Calu3 (cell line): ENCODE data around the gene FKBP8. TPM values are rescaled to one million over a fixed set of nuclear protein-coding genes. Genes with fewer than 3 reads are reported as not detected.

Experiments used
- BruUV-seq: library from RNA; stranded (reverse); fragments of 400-500 nt; replicated peaks from 2 replicates; lab custom pipeline; 2021; lab: Mats Ljungman, UMichigan
- CTCF ChIA-PET: fragments of 300-600 bp; sonication (Branson Sonifier 250); formaldehyde crosslinking; loops from one replicate; lab custom pipeline; 2022; ENCODE audit warnings: antibody characterized with exemption; lab: Charles Lee
- DNase-seq: peaks from one replicate; pipeline ENCODE4 v3.0.0; 2022
- H3K27ac Mint-ChIP-seq: one replicate; pipeline ENCODE4 v1.8.0; 2022; ENCODE audit warnings: mixed read lengths; ENCODE audit not compliant: unreplicated experiment
- H3K27me3 Mint-ChIP-seq: one replicate; pipeline ENCODE4 v1.8.0; 2022; ENCODE audit warnings: mixed read lengths; ENCODE audit not compliant: unreplicated experiment
- H3K36me3 Mint-ChIP-seq: one replicate; pipeline ENCODE4 v1.8.0; 2022; ENCODE audit warnings: mild to moderate bottlenecking, moderate library complexity, mixed read lengths; ENCODE audit not compliant: insufficient read depth, unreplicated experiment
- H3K4me1 Mint-ChIP-seq: one replicate; pipeline ENCODE4 v1.8.0; 2022; ENCODE audit warnings: mild to moderate bottlenecking, low read depth, mixed read lengths; ENCODE audit not compliant: unreplicated experiment
- H3K4me3 Mint-ChIP-seq: one replicate; pipeline ENCODE4 v1.8.0; 2022; ENCODE audit warnings: mild to moderate bottlenecking, low read depth, moderate library complexity, mixed read lengths; ENCODE audit not compliant: unreplicated experiment
- H3K9me3 Mint-ChIP-seq: one replicate; pipeline ENCODE4 v1.8.0; 2022; ENCODE audit warnings: low read depth, mixed read lengths; ENCODE audit not compliant: unreplicated experiment
- intact Hi-C: fragments of 100-400 bp; cut with micrococcal nuclease; formaldehyde crosslinking; loops from one replicate; pipeline ENCODE4 v1.10.0; 2022; ENCODE audit not compliant: unreplicated experiment
- total RNA-seq: library from RNA; stranded (reverse); gene quantifications from 2 replicates; pipeline ENCODE4 v1.2.3, GENCODE V29; 2022
- TF ChIP-seq, protein P1 (sequence below): fragments of 200-600 bp; IDR thresholded peaks from one replicate; pipeline ENCODE4 v1.8.0; 2022; ENCODE audit warnings: antibody characterized with exemption; ENCODE audit not compliant: unreplicated experiment

Gene FKBP8
- total RNA-seq, 1 experiment from 2014 or later, result 123 TPM

DNA sequence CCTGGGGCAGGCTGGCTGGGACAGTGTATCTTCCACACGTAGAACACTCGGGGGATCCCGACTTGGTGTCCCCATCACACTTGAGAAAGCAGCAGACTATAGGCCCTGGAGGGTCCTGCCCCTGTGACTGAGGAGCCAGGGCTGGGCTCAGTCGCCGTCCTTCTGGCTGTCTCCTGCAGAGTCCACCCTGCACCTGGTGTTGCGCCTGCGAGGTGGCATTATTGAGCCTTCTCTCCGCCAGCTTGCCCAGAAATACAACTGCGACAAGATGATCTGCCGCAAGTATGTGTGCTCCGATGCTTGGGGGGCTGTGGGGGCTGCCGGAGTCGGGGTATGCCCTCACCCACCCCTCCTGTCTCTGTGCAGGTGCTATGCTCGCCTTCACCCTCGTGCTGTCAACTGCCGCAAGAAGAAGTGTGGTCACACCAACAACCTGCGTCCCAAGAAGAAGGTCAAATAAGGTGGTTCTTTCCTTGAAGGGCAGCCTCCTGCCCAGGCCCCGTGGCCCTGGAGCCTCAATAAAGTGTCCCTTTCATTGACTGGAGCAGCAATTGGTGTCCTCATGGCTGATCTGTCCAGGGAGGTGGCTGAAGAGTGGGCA is 31.4 kb upstream of the FKBP8 start:
- H3K36me3 Mint-ChIP-seq, result peaks cover 59% of the 10 kb centered on the region
- DNase-seq, result no peak
- CTCF ChIA-PET, result no interaction called here
- H3K9me3 Mint-ChIP-seq, result no peaks in the 10 kb centered on the region
- no peak overlapping the region for H3K27ac Mint-ChIP-seq
- TF ChIP-seq, protein P1, sequence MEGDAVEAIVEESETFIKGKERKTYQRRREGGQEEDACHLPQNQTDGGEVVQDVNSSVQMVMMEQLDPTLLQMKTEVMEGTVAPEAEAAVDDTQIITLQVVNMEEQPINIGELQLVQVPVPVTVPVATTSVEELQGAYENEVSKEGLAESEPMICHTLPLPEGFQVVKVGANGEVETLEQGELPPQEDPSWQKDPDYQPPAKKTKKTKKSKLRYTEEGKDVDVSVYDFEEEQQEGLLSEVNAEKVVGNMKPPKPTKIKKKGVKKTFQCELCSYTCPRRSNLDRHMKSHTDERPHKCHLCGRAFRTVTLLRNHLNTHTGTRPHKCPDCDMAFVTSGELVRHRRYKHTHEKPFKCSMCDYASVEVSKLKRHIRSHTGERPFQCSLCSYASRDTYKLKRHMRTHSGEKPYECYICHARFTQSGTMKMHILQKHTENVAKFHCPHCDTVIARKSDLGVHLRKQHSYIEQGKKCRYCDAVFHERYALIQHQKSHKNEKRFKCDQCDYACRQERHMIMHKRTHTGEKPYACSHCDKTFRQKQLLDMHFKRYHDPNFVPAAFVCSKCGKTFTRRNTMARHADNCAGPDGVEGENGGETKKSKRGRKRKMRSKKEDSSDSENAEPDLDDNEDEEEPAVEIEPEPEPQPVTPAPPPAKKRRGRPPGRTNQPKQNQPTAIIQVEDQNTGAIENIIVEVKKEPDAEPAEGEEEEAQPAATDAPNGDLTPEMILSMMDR, result no peak
- BruUV-seq, result no TSS peak
- peaks cover 10% of the 10 kb centered on the region for H3K4me1 Mint-ChIP-seq
- no peak overlapping the region for H3K4me3 Mint-ChIP-seq
- no peaks in the 10 kb centered on the region for H3K27me3 Mint-ChIP-seq
- intact Hi-C loops, result loop anchor here (10.0 kb wide), 1 partner anchor 110 kb away; no protein-coding TSS in a partner anchor

DNA sequence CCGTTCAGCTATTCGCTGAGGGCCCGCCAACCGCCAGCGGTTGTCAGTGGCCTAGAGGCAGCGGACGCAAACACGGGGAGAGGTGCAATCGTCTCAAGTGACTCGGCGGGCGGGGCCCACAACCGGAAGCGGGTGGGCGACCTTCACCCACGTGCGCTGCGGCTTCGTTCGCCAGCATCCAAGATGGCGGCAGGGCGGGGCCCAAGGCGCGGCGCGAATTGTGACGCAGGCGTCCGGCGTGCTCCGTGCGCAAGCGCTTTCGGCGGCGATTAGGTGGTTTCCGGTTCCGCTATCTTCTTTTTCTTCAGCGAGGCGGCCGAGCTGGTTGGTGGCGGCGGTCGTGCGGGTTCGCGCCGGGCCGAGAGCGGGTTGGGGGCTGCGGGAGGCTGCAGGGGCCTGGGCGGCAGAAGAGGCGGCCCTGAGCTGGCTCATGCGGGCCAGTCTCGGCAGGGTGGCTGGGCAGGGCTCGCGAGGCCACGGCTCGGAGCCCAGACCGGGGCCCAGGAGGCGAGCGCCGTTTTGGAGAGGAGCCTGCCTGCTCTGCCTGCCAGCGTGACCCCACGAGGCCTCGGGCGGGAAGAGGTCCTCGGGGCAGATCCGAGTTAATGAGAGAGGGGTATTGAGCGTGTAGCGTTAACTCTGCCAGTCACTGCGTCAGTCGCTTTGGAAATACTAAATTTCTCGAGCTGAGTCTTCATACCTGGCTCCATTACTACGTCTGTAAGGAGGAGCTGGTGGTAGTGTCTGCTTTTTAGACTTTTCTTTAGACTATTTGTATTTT is 28.4 kb upstream of the FKBP8 start, which contains the start of gene UBA52:
UBA52 (plus strand) TSS at position 294 of the 781 bp plus-strand sequence. CDS start 1,444 bp downstream, outside the sequence.
- H3K27me3 Mint-ChIP-seq, result no peaks in the 10 kb centered on the region
- CTCF ChIA-PET, result interaction anchor here (0.5 to 1.1 kb wide), 5 partner anchors 15 to 275 kb away, joined by 3 to 5 read pairs (median 3); no protein-coding TSS in a partner anchor
- intact Hi-C loops, result loop anchor here (10.0 kb wide), 1 partner anchor 107 kb away; no protein-coding TSS in a partner anchor
- H3K36me3 Mint-ChIP-seq, result peaks cover 57% of the 10 kb centered on the region
- H3K4me3 Mint-ChIP-seq, result peak within 1 kb of the TSS; percentile 79
- peaks cover 10% of the 10 kb centered on the region for H3K4me1 Mint-ChIP-seq
- H3K27ac Mint-ChIP-seq, result peak within 1 kb of the TSS; percentile 82
- TF ChIP-seq, protein P1, result no peak
- BruUV-seq, result no TSS peak
- H3K9me3 Mint-ChIP-seq, result no peaks in the 10 kb centered on the region
- peak; percentile 95 for DNase-seq

DNA sequence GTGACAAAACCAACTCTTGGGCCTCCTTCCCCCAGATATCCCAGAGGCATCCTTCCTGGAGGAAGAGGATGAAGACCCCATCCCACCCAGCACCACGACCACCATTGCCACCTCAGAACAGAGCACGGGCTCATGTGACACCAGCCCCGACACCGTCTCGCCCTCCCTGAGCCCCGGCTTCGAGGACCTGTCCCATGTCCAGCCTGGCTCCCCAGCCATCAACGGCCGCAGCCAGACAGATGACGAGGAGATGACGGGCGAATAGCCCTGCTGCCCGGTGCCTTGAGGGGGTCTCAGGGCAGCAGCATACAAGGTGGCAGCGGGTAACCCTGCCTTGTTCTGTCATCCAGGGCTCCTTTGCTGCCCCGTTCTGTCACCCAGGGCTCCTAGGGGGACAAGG is 25.0 kb upstream of the FKBP8 start:
- no TSS peak for BruUV-seq

DNA sequence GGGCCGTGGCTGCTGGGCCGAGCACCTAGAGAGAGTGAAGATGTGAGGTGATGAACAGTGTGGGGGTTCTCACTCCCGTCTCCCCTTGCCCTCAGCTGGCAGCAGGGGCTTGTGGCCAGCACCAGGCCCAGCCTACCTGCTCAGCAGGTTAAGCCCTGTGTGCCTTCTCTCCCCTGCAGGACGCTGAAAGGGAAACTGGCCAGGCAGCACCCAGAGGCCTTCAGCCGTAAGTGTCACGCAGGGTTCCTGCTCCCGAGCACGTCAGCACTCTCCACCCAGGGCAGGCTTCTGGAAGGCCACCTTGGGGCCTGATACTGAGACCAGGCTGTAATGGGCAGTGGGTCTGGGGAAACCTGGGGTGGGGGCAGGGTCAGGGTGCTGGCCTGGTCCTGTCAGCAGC is 23.6 kb upstream of the FKBP8 start:
- H3K4me3 Mint-ChIP-seq, result no peak overlapping the region
- no peaks in the 10 kb centered on the region for H3K27me3 Mint-ChIP-seq
- CTCF ChIA-PET, result no interaction called here
- no peak overlapping the region for H3K27ac Mint-ChIP-seq
- peaks cover 30% of the 10 kb centered on the region for H3K36me3 Mint-ChIP-seq
- DNase-seq, result no peak
- H3K9me3 Mint-ChIP-seq, result no peaks in the 10 kb centered on the region
- TF ChIP-seq, protein P1, result no peak
- H3K4me1 Mint-ChIP-seq, result no peaks in the 10 kb centered on the region
- BruUV-seq, result no TSS peak
- intact Hi-C loops, result no loop called here

More for the DNA sequence above, 25.0 kb upstream of the FKBP8 start:
- intact Hi-C loops, result no loop called here
- no peaks in the 10 kb centered on the region for H3K27me3 Mint-ChIP-seq
- TF ChIP-seq, protein P1, result no peak
- H3K9me3 Mint-ChIP-seq, result no peaks in the 10 kb centered on the region
- no peak overlapping the region for H3K27ac Mint-ChIP-seq
- no peak for DNase-seq
- CTCF ChIA-PET, result no interaction called here
- peaks cover 41% of the 10 kb centered on the region for H3K36me3 Mint-ChIP-seq
- peaks cover 10% of the 10 kb centered on the region for H3K4me1 Mint-ChIP-seq
- H3K4me3 Mint-ChIP-seq, result no peak overlapping the region
